Nephron (organoid): ENCODE data around the gene SLC22A23.

Experiments
- H3K27ac Mint-ChIP-seq, 3 experiments: 2 replicates each; pipeline ENCODE4 v1.8.0; 2020; ENCODE audit warnings: mixed read lengths in 3 of 3, mild to moderate bottlenecking in 2 of 3, moderate library complexity in 1 of 3
- H3K27me3 Mint-ChIP-seq: 2 replicates; pipeline ENCODE4 v1.8.0; 2021; ENCODE audit warnings: low read depth, mild to moderate bottlenecking, moderate library complexity, mixed read lengths
- H3K36me3 Mint-ChIP-seq: 2 replicates; pipeline ENCODE4 v1.8.0; 2020; ENCODE audit warnings: low read depth, mixed read lengths
- H3K4me1 Mint-ChIP-seq: 2 replicates; pipeline ENCODE4 v1.8.0; 2020; ENCODE audit warnings: mixed read lengths
- H3K4me3 Mint-ChIP-seq, 3 experiments: 2 replicates each; pipeline ENCODE4 v1.8.0; 2020; ENCODE audit warnings: mild to moderate bottlenecking in 3 of 3, mixed read lengths in 3 of 3, moderate library complexity in 2 of 3
- H3K9me3 Mint-ChIP-seq: 2 replicates; pipeline ENCODE4 v1.8.0; 2020; ENCODE audit warnings: mixed read lengths
- CTCF ChIP-seq, 3 experiments: fragments of 200-600 bp; sonication (generic); IDR thresholded peaks; one replicate each; pipeline ENCODE4 v1.5.0; 2021; ENCODE audit warnings: antibody characterized with exemption in 3 of 3; ENCODE audit not compliant: unreplicated experiment in 3 of 3

Gene SLC22A23

GRCh38 chr6:3323148-3323547, 133.7 kb downstream of the SLC22A23 start:
- Mint-ChIP-seq H3K4me3 (no peak overlapping the region), H3K36me3 (no peaks in the 10 kb centered on the region), H3K4me1 (peaks cover 24% of the 10 kb centered on the region), H3K27me3 (peaks cover 23% of the 10 kb centered on the region), H3K27ac (no peak overlapping the region), H3K9me3 (no peaks in the 10 kb centered on the region)
- no peak for TF ChIP-seq CTCF (IDR thresholded peaks at IDR 0.05; ENCODE audit: unreplicated experiment in 3 of 3)

DNA sequence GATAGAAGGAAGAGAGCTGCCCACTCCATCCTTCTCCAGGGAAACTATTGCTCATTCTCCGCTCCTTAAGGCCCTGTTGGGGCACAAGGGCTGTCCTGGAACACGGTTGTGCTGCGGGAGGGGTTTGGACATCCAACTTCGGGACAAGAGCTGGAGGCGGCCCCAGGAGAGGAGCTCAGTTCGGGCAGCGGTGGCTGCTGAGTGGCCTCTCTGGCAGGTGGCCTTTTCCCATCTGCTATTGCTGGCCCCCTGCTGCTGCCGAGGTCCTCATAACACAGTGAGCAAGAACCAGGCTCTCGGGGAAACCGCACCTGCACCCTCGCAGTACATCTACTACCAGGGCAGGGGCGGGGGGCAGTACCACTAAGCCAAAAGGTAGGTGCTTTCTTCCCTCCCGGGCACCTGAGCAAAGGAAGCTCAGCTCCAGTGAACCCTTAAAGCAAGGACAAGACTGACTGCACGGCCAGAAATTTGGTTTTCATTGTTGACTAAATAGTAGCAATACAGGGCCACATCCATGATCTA, 134.4 kb downstream of the SLC22A23 start:
- no peak overlapping the region for H3K4me3 Mint-ChIP-seq
- TF ChIP-seq CTCF (IDR thresholded peaks at IDR 0.05; ENCODE audit: unreplicated experiment in 3 of 3), result no peak
- no peak overlapping the region for H3K27ac Mint-ChIP-seq
- H3K36me3 Mint-ChIP-seq, result no peaks in the 10 kb centered on the region
- H3K4me1 Mint-ChIP-seq, result peaks cover 27% of the 10 kb centered on the region
- no peaks in the 10 kb centered on the region for H3K9me3 Mint-ChIP-seq
- peaks cover 19% of the 10 kb centered on the region for H3K27me3 Mint-ChIP-seq

DNA sequence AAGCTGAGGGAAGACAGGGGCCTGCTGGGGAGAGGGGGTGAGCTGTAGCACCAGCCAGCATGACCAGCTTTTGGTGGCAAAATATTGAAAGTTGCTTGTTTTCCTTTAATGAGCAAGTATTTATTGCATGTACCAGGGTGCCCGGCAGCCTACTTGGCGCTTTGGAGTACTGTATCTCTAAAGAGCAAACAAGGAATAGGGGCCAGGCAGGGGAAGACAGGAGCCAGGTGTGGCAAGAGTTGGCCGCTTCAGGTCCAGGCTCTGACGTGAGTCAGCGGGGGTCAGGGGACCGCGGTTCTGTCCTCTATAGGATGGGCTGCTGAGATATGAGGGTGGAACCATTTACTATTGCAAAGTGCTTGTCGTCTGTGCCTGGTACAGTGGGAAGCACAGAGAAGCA, 135.0 kb downstream of the SLC22A23 start:
- Mint-ChIP-seq H3K4me3 (no peak overlapping the region), H3K27me3 (peaks cover 23% of the 10 kb centered on the region), H3K9me3 (no peaks in the 10 kb centered on the region), H3K36me3 (no peaks in the 10 kb centered on the region), H3K4me1 (peaks cover 27% of the 10 kb centered on the region), H3K27ac (no peak overlapping the region)
- TF ChIP-seq CTCF (IDR thresholded peaks at IDR 0.05; ENCODE audit: unreplicated experiment in 3 of 3), result no peak

- Mint-ChIP-seq H3K27ac (no peak overlapping the region), H3K4me3 (no peak overlapping the region), H3K27me3 (peaks cover 21% of the 10 kb centered on the region), H3K36me3 (no peaks in the 10 kb centered on the region), H3K4me1 (peaks cover 24% of the 10 kb centered on the region), H3K9me3 (no peaks in the 10 kb centered on the region)
- no peak for TF ChIP-seq CTCF (IDR thresholded peaks at IDR 0.05; ENCODE audit: unreplicated experiment in 3 of 3)
Observed at GRCh38 chr6:3321042-3321441, 135.8 kb downstream of the SLC22A23 start.

DNA sequence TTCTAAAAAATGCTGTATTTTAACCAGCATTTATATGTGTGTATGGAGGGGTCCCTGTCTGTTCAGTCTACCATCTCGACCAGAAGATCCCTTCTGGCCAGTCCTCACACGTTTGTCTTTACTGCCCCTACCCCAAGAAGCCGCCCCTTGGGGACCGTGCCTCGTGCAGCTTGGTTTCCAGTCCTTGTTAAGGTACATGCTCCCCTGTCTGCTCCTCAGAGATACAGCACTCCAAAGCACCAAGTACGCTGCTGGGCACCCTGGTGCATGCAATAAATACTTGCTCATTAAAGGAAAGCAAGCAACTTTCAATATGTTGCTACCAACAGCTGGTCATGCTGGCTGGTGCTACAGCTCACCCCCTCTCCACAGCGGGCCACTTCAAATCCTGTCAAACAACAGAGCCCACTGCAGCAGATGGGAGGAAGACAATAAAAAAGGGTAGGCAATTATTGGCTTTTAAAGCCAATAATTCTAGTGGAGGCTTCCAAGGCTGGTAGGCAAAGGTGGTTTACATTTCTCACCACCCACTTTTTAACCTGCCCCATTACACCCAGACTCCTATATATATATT, 136.5 kb downstream of the SLC22A23 start:
- Mint-ChIP-seq H3K27me3 (peaks cover 21% of the 10 kb centered on the region), H3K36me3 (no peaks in the 10 kb centered on the region), H3K9me3 (no peaks in the 10 kb centered on the region), H3K4me3 (no peak overlapping the region), H3K27ac (no peak overlapping the region), H3K4me1 (peaks cover 19% of the 10 kb centered on the region)
- no peak for TF ChIP-seq CTCF (IDR thresholded peaks at IDR 0.05; ENCODE audit: unreplicated experiment in 3 of 3)

- H3K36me3 Mint-ChIP-seq, result no peaks in the 10 kb centered on the region
- peaks cover 21% of the 10 kb centered on the region for H3K27me3 Mint-ChIP-seq
- H3K9me3 Mint-ChIP-seq, result no peaks in the 10 kb centered on the region
- TF ChIP-seq CTCF (IDR thresholded peaks at IDR 0.05; ENCODE audit: unreplicated experiment in 3 of 3), result no peak
- H3K4me3 Mint-ChIP-seq, result no peak overlapping the region
- peaks cover 13% of the 10 kb centered on the region for H3K4me1 Mint-ChIP-seq
- no peak overlapping the region for H3K27ac Mint-ChIP-seq
Observed at GRCh38 chr6:3319610-3320200, 137.1 kb downstream of the SLC22A23 start.
